GM12891 (cell line): ENCODE results near the gene GSN.

Experiments
- DNase-seq: peaks from one replicate; pipeline ENCODE4 v3.0.0; 2011; ENCODE audit warnings: low spot score; ENCODE audit not compliant: insufficient read length
- FAIRE-seq: peaks from 2 replicates; lab custom pipeline; 2011; peaks lifted over from hg19 to GRCh38; lab: Jason Lieb, UNC
- PAX5 ChIP-seq: IDR thresholded peaks from 2 replicates; pipeline ENCODE4 v1.6.1; 2011; ENCODE audit warnings: low read length, moderate library complexity, mild to moderate bottlenecking; ENCODE audit not compliant: insufficient read depth, severe bottlenecking
- POLR2A ChIP-seq: IDR thresholded peaks from 2 replicates; pipeline ENCODE4 v1.6.1; 2011; ENCODE audit warnings: low read depth, low read length, control low read depth
- POLR2AphosphoS5 ChIP-seq: IDR thresholded peaks from 2 replicates; pipeline ENCODE4 v1.6.1; 2011; ENCODE audit warnings: low read depth, low read length, control low read depth
- POU2F2 ChIP-seq: IDR thresholded peaks from 2 replicates; pipeline ENCODE4 v1.6.1; 2011; ENCODE audit warnings: low read depth, mild to moderate bottlenecking, control low read depth, low read length, moderate library complexity
- SPI1 ChIP-seq: IDR thresholded peaks from 2 replicates; pipeline ENCODE4 v1.6.1; 2011; ENCODE audit warnings: low read depth, low read length, control low read depth
- TAF1 ChIP-seq: IDR thresholded peaks from 2 replicates; pipeline ENCODE4 v1.6.1; 2011; ENCODE audit warnings: low read depth, low read length, control low read depth

The GSN gene

GRCh38 chr9:121367306-121368137 is 99.6 kb downstream of the GSN start:
- TF ChIP-seq SPI1 (no peak), POLR2AphosphoS5 (no peak), PAX5 (no peak), POU2F2 (no peak), TAF1 (no peak), POLR2A (no peak)
- DNase-seq (no peak), FAIRE-seq (no peak)

GRCh38 chr9:121368138-121368522 is 100.2 kb downstream of the GSN start:
- TF ChIP-seq SPI1 (no peak), POLR2AphosphoS5 (no peak), POLR2A (no peak), TAF1 (no peak), POU2F2 (no peak), PAX5 (no peak)
- FAIRE-seq, result no peak
- DNase-seq, result no peak

- DNase-seq, result no peak
- FAIRE-seq, result no peak
- TF ChIP-seq POLR2A, result no peak
- TF ChIP-seq POLR2AphosphoS5, result no peak
- no peak for TF ChIP-seq POU2F2
- no peak for TF ChIP-seq TAF1
- TF ChIP-seq SPI1, result no peak
- no peak for TF ChIP-seq PAX5
Measured at GRCh38 chr9:121368745-121369144, 100.8 kb downstream of the GSN start.

DNA sequence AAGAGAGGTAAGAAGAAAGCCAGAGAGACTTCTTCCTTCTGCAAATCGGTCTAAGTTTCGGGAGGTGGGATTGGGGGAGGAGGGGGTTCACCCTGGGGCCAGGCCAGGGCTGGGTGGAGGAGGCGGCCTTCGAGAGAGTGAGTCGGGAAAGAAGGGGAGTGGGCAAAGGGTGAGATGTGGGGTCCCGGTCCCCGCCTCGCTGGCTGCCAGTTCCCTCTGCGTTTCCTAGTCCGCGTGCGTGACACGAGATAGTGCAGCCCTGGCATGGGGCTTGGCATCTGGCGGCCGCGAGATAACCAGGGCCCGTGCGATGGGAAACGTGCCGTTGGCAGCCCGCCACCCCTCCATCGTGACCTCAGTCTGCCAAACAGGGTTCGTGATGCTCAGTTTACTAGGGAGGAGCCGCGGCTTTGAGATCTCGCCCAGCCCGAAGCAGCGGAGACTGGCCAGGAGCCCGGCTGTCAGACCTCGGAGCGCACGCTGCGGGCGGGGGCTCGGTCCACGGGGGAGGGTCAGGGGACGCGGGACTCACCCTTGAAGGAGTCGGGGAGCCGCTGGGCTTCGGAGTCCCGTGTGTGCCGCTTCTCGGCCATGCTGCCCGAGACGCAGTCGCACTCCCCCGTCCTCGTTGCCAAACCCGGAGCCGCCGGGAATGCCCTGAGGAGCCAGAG is 101.8 kb downstream of the GSN start, which contains the start of gene STOM:
TSS of gene STOM (minus strand) at position 656 of the 671 bp plus-strand sequence. CDS start at position 593, 63 bp downstream.
- peak; percentile 60 for FAIRE-seq
- no peak for DNase-seq
- 0 out of 2 replicates have a peak, but pooled peaks have one; percentile 16 for TF ChIP-seq POU2F2
- 0 out of 2 replicates have a peak, but pooled peaks have one; percentile 24 for TF ChIP-seq TAF1
- TF ChIP-seq PAX5, result no peak

DNA sequence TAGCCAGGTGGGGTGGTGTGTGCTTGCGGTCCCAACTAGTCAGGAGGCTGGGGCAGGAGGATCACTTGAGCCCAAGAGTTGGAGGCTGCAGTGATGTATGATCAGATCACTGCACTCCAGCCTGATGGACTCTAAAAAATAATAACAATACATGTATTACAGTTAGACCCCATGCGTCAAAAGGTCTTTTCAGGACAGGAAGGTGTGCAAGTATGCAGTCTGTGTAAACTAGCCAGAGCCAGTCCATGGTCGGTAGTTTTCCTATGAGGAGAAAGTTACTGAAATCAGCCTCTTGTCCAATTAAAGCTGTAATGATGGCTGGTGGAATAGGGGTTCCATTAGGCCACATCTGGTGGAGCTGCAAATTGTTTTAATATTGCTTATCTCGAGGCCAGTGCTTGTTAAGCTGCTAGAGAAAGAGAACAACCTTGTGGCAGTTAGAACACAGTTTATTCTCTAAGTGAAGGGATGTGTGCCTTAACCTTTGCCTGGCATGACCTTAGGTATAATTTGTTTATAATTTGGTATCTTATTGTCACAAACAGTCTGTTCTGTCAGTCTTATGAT is 103.6 kb downstream of the GSN start:
- FAIRE-seq, result no peak
- TF ChIP-seq SPI1 (no peak), POU2F2 (no peak)
- no peak for DNase-seq

DNA sequence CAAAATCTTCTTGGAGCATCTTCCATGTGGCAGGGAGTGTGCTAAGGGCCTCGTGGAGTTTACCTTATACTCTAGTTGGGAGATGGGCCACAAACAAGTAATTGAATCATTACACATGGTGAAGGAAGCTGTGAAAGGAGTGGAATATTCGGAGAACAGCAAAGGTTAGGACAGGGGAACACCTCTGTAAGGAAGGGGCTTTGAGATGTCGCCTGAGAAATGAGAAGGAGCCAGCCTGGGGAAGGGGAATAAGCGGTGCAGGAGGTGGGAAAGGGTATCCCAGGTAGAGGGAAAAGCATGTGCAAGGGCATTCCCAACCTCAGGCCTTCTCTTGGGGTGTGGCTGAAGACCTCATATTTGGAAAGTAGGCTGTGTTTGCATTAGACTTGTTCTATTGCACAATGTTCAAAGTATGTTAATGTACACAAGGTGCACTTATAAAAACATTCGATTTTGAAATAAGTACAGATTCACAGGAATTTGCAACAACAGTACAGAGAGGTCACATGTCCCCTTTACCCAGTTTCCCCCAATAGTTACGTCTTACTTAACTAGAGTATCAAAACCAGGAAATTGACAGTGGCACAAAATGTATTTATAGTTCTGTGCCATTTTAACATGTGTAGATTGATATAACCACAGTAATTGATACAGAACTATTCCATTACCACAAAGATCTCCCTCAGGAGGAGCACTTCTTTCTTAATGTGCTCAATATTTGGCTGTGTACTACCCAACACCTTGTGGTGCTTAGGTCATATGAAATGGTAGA is 104.5 kb downstream of the GSN start:
- TF ChIP-seq POU2F2, result no peak
- no peak for TF ChIP-seq SPI1
- TF ChIP-seq POLR2AphosphoS5, result no peak
- TF ChIP-seq POLR2A, result no peak
- TF ChIP-seq PAX5, result no peak
- TF ChIP-seq TAF1, result no peak
- FAIRE-seq (no peak), DNase-seq (no peak)

GRCh38 chr9:121373011-121373729 is 105.2 kb downstream of the GSN start:
- FAIRE-seq (no peak), DNase-seq (no peak)
- no peak for TF ChIP-seq POLR2A
- no peak for TF ChIP-seq POLR2AphosphoS5
- no peak for TF ChIP-seq PAX5
- no peak for TF ChIP-seq TAF1
- no peak for TF ChIP-seq SPI1
- no peak for TF ChIP-seq POU2F2

GRCh38 chr9:121376214-121376830 is 108.4 kb downstream of the GSN start:
- DNase-seq (no peak), FAIRE-seq (no peak)
- TF ChIP-seq POU2F2 (no peak), SPI1 (no peak), PAX5 (no peak), TAF1 (no peak)
